ENCODE data around the gene ZDHHC3.
"Not testable (repeated sequence)": the region's sequence is repeated elsewhere in the genome, so short reads cannot be mapped to it uniquely, and the experiment has no call there.

The ZDHHC3 gene

GRCh38 chr3:44996556-44996969 is 20.6 kb upstream of the ZDHHC3 start:
- no peak for DNase-seq (ENCODE audit: low read depth in 1 of 2, low spot score in 1 of 2)

DNA sequence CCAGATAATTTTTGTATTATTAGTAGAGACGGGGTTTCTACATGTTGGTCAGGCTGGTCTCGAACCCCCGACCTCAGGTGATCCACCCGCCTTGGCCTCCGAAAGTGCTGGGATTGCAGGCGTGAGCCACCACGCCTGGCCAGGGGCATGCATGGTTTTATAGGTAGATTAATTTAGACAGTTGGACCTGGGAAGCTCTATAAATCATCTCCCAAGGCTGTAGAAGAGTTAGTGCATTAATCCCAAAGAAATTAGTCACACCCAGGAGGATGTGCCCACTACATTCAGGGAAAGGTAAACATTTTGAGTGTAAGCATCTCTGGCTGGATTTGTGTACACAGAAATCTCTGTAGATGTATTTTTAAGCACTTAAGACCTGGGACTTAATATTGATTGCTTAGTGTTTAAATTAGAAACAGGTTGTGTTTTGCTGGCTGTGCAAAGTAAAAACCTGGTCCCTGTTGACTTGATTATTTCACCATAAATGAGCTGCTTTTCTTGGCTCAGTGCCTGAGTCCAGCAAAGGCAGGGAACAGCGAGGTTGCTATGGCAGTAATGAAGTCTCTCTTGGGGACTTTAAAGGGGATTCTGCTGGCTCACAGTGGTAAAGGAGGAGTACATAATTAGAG is 19.3 kb upstream of the ZDHHC3 start:
- no peak for DNase-seq (ENCODE audit: low read depth in 1 of 2, low spot score in 1 of 2)

DNA sequence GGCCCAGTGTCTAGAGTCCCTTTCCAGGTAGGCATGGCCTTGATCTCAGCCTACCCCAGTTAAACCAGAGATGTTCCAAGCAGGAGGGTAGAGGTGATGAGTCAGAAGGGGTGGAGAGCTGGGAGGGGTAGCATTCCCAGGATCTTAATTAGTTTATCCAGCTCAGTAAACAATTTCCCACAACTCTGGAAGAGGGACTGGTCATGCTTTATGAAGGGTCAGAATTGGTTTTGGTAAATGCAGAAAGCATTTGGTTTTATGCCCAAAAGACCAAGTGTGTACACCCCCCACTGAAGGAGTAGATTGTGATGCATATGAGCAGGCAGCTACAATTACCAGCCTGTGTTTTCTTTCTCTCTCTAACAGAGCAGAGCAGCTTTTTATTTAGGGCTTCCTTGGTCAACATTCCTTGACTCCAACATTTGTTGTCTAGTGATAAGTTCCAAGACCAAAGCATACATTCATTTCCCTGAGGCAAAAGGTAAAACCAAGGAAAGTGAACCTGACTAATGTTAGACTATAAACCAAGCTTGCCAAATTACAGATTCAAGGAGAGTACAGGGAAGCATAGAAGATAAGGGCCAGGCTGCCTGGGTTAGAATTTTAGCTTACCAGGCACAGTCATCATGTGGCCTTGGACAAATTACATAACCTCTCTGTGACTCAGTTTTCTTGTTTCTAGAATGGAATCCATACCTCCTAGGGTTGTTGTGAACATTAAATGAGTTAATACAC is 17.7 kb upstream of the ZDHHC3 start:
- DNase-seq (ENCODE audit: low read depth in 1 of 2, low spot score in 1 of 2) = no peak

DNA sequence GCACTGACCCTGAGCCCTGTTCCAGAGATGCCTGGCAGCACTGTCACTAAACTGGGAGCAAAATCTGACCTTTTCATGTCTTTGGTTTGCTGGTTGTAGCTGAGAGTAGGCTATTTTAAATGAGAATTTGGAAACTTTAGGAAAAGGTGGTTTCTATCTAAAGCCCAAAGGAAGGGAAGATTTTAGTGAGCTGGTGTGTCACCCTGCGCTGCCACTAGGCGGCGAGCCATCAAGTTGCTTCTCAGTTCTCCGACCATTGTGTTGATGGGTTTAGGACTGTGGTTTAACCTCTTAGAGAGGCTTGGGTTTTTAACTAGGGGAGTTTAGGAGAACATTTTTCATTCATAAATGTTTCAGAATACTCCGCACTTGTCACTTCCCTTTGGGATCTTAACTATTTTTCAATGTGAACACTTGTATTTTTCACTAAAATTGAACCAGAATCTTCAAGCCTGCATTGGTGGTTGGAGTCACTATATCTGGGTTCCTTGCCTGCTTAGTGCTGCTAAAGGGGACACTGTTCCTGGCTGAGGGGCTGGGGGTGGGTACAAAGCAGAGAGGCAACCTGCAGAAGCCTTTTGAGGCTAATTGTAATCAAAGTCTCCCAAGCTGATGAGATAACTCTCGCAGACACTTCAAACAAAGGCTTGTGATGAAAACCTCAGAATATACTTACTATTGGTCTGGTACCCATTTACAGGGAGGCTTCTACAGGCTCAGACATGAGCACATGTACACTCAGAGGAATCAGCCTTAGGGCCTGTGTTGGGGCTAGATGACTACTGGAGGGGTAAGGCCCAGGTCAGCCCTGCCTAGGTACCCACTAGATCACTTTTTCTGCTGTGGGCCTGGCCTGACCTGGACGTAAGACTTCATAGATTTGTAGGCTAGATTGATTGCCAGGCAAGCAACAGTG is 16.8 kb upstream of the ZDHHC3 start:
- no peak for DNase-seq (ENCODE audit: low read depth in 1 of 2, low spot score in 1 of 2)

GRCh38 chr3:44991326-44991725 is 15.4 kb upstream of the ZDHHC3 start:
- no peak for DNase-seq (ENCODE audit: low read depth in 1 of 2, low spot score in 1 of 2)

- DNase-seq (ENCODE audit: low read depth in 1 of 2, low spot score in 1 of 2) = no peak
These were observed 13.8 kb upstream of the ZDHHC3 start for GRCh38 chr3:44989636-44990373.

DNA sequence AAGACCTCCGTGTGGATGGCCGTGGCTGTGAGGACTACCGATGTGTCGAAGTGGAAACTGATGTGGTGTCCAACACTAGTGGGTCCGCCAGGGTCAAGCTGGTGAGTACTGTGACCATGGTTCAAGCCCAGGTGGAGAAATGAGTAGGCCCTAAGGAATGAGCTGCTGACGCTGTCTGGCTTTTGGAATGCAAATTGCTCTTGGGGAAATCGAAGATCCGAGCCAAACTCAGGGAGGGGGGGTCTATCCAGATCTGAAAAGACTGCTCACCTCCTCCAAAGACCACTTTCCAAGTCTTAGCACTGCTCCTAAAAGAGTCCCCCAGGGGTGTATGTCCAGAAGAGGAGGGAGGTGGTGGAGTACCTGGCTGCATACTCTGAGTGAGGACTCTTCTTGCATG is 13.2 kb upstream of the ZDHHC3 start:
- DNase-seq (ENCODE audit: low read depth in 1 of 2, low spot score in 1 of 2) = no peak

- no peak for DNase-seq (ENCODE audit: low read depth in 1 of 2, low spot score in 1 of 2)
These were observed 12.1 kb upstream of the ZDHHC3 start for GRCh38 chr3:44988073-44988472.

- no peak for DNase-seq (ENCODE audit: low read depth in 1 of 2, low spot score in 1 of 2)
These were observed 11.4 kb upstream of the ZDHHC3 start for GRCh38 chr3:44987332-44987731.

DNA sequence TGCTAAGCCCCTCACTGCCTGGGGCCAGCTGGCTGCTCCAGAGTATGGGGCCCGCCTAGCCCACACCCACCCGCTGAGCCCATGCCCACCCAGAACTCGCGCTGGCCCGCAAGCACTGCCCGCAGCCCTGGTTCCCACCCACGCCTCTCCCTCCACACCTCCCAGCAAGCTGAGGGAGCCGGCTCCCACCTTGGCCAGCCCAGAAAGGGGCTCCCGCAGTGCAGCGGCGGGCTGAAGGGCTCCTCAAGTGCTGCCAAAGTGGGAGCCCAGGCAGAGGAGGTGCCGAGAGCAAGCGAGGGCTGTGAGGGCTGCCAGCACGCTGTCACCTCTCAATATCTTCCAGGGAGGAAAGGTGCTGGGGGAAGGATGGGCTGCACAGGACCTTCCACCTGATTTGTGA is 10.4 kb upstream of the ZDHHC3 start:
- DNase-seq (ENCODE audit: low read depth in 1 of 2, low spot score in 1 of 2) = not testable (repeated sequence)

DNA sequence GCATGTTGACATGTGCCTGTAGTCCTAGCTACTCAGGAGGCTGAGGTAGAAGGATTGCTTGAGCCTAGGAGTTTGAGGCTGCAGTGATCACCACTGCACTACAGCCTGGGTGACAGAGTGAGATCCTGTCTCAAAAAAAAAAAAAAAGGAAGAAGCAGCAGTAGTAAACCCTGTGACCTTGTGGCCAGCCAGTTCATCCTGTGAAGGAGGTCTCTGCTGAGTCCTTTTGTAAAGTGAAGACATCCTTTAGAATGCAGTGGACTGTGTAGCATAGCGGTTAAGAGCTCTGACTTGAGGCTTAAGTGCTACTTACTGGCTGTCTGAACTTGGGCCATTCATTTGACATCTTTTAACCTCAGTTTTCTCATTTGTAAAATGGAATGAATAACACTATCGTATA is 8.4 kb upstream of the ZDHHC3 start:
- DNase-seq (ENCODE audit: low read depth in 1 of 2, low spot score in 1 of 2) = no peak

DNA sequence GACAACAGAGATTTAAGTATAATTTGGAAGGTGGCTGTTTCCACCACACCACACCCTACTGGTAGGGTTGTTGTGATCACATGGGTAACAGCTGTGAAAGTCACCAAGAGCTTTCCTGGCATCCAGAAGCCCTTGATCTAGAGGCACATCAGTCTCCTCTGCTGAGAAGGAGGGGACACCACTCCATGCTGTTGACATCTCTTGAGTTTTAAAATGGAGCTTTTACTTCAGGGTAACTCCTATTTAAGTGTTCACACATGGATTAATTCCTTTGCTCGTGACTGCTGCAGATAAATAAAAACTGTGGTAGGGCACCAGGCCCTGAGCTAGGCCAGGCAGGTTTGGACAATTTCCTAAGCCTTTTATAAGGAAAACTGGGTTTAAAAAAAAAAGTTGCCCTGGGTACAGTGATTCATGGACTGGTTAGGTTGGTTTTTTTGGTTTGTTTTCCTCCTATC is 7.5 kb upstream of the ZDHHC3 start:
- no peak for DNase-seq (ENCODE audit: low read depth in 1 of 2, low spot score in 1 of 2)

GRCh38 chr3:44982817-44983216 is 6.8 kb upstream of the ZDHHC3 start:
- DNase-seq (ENCODE audit: low read depth in 1 of 2, low spot score in 1 of 2) = no peak

- DNase-seq (ENCODE audit: low read depth in 1 of 2, low spot score in 1 of 2) = no peak
These were observed 5.8 kb upstream of the ZDHHC3 start for GRCh38 chr3:44981751-44982150.

GRCh38 chr3:44981220-44981619 is 5.2 kb upstream of the ZDHHC3 start:
- DNase-seq (ENCODE audit: low read depth in 1 of 2, low spot score in 1 of 2) = no peak

DNA sequence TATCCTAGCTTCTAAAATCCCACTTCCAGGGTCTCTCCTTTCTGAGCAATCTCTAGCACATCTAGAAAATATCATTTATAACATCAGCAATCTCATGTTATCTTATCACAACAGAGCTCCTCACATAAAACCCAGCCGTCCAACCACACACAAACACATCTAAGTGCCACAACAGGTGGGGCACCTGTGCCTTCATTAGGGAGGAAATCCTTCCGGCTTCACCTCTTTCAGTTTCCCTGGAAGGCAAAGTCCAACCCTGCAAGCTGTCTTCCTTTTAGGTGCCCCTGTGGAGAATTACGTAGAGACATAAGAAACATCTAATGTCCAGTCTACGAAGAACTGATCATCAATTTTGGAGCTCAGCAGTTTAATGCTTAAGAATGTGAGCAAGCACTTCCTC is 1.6 kb downstream of the ZDHHC3 start:
- no peak for DNase-seq (ENCODE audit: low read depth in 1 of 2, low spot score in 1 of 2)

DNA sequence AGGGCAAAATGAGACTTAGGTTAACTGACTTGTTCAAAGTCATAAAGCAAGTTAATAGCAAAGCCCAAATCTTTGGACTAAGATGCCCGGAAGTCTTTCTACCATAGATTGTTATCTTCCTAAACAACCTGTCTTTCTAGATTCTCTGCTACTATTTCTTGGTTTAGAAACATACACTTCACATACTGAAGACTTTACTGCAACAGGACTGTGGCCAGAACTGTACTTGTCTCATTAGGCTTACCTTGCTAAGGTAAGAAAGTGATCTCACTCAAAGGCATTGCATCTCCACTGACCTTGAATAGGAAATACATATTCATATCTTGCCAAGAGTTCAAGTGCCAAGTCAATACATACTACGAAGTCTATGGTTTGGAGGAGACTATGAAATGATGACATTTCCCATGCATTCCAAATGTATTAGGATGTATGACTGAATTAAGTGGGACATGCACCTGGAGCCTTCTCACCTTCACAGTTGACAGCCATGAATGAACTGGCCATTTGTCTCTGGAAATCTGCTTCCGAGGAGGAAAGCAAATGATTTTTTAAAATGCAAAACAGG is 5.0 kb downstream of the ZDHHC3 start:
- DNase-seq (ENCODE audit: low read depth in 1 of 2, low spot score in 1 of 2) = no peak

DNA sequence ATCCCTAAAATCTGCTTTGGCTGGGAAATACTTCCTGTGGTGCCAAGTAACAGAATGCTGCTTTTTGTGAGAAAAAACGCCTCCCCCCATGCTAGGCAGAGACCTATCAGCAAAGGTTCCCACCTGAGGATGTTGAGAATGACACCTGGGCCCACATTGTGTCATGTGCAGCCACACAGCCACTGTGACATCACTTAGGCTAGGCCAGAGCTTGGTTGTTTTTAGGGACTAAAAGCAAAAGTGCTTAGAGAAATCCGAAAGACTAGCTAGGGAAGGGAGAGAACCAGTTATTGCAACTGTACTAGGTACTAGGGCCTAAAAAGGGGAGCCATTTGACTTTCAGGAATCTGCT is 6.2 kb downstream of the ZDHHC3 start:
- DNase-seq (ENCODE audit: low read depth in 1 of 2, low spot score in 1 of 2) = no peak

DNA sequence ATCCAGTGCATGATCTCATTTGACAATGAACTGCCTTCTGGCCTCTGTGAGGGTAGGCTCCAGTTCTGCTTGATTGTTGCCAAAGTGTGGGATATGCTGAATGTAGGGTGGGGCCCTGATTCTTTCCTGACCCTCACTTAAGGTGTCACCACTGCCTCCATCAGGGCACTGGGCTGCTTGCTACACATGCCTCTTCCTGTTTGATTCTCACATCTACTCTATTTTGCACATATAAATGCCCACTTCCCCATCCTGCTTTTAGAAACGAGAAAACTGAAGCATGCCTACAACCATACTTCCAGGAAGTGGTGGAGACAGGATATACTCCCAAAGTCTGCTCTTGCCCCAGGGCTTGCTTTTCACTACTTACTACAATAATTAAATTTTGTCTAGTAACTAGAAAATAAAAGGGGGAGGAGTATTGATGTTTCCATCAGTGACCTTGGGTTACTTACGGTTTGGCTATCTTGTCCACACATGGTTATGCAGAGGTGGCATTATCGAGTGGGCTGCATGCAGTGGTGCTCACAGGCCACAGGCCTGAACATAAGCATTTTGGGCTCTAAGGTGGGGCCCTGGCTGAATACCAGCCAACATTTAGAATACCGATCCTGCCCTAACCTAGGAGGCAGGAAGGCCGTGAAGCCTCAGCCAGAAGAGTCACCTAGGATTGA is 6.7 kb downstream of the ZDHHC3 start:
- DNase-seq (ENCODE audit: low read depth in 1 of 2, low spot score in 1 of 2) = no peak

GRCh38 chr3:44968447-44968858 is 7.5 kb downstream of the ZDHHC3 start:
- DNase-seq (ENCODE audit: low read depth in 1 of 2, low spot score in 1 of 2) = no peak

Data from activated CD4-positive, alpha-beta T cell treated with anti-CD3 and anti-CD28 coated beads, Interleukin-2, amount 50 U/mL, for 24 hours (primary cell).